ENCODE results near the gene CELSR2. TPM values are rescaled to one million over a fixed set of nuclear protein-coding genes. Genes with fewer than 3 reads are reported as not detected.
A peak's percentile ranks its signal among the peaks of the same experiment; 100 is the strongest.

Gene CELSR2
- total and polyA plus RNA-seq, 2 experiments from 2014 or later, result 11.2 to 35.1 TPM

GRCh38 chr1:109210058-109210457, 39.3 kb upstream of the CELSR2 start:
- no peaks in the 10 kb centered on the region for H4K20me1 ChIP-seq (replicated peaks; ENCODE audit: insufficient read depth)
- no peak overlapping the region for H3K27ac ChIP-seq (ENCODE audit: low read depth)
- TF ChIP-seq POLR2AphosphoS5 (IDR thresholded peaks at IDR 0.05; ENCODE audit: low read depth), result no peak
- no peak for TF ChIP-seq ZNF114 (CRISPR knock-in tag; IDR thresholded peaks at IDR 0.05)
- no peak for TF ChIP-seq CTCF (conservative IDR thresholded peaks at IDR 0.05; ENCODE audit: low read depth in 2 of 2)
- TF ChIP-seq EZH2phosphoT487 (IDR thresholded peaks at IDR 0.05; ENCODE audit: unreplicated experiment), result no peak
- TF ChIP-seq CREB1 (CRISPR knock-in tag; IDR thresholded peaks at IDR 0.05; ENCODE audit: low read depth), result no peak
- no peak for TF ChIP-seq ZNF462 (CRISPR knock-in tag; IDR thresholded peaks at IDR 0.05)
- no peaks in the 10 kb centered on the region for H3K9me2 ChIP-seq (ENCODE audit: insufficient read depth)
- H3K36me3 ChIP-seq (ENCODE audit: insufficient read depth), result no peaks in the 10 kb centered on the region
- H3K36me3 Mint-ChIP-seq (ENCODE audit: low read depth), result peaks cover 7% of the 10 kb centered on the region; the same call in 2 of the 3 replicates
- H3K4me3 ChIP-seq, result no peak overlapping the region
- H3K27me3 Mint-ChIP-seq (ENCODE audit: insufficient read depth, low read depth, poor library complexity), result no peaks in the 10 kb centered on the region
- H3K4me2 ChIP-seq, result no peak overlapping the region
- no peaks in the 10 kb centered on the region for H3K27me3 ChIP-seq (ENCODE audit: insufficient read depth)
- H3K4me1 Mint-ChIP-seq, result peaks cover 8% of the 10 kb centered on the region; the same call in 2 of the 3 replicates
- ATAC-seq, result no peak
- no peaks in the 10 kb centered on the region for H3F3A ChIP-seq (replicated peaks; ENCODE audit: low read depth)
- peaks cover 7% of the 10 kb centered on the region for H3K4me1 ChIP-seq (ENCODE audit: insufficient read depth)
- no peak overlapping the region for H3K27ac Mint-ChIP-seq
- no peak overlapping the region for H3K4me3 Mint-ChIP-seq
- H3K9me3 Mint-ChIP-seq, result no peaks in the 10 kb centered on the region
- H3K79me2 ChIP-seq (replicated peaks; ENCODE audit: insufficient read depth), result peaks cover 11% of the 10 kb centered on the region
- H2AFZ ChIP-seq, result peak overlapping the region; percentile 63; the same call in 1 of the 2 replicates
- DNase-seq (ENCODE audit: low spot score), result no peak
